NCI-H82 treated with DMSO at 0.1 percent for 48 hours (cell line): ENCODE measurements around the gene GALNT7.

Source experiments
- DNase-seq: peaks from one replicate; lab custom pipeline; 2025; ENCODE audit not compliant: unreplicated experiment; lab: John Stamatoyannopoulos, UW

The GALNT7 gene

GRCh38 chr4:173262375-173262774 lies 93.8 kb downstream of the GALNT7 start:
- DNase-seq, result no peak

GRCh38 chr4:173264245-173264644 lies 95.6 kb downstream of the GALNT7 start:
- no peak for DNase-seq

GRCh38 chr4:173264684-173265185 lies 96.1 kb downstream of the GALNT7 start:
- DNase-seq, result no peak

- no peak for DNase-seq
These were observed 97.1 kb downstream of the GALNT7 start for GRCh38 chr4:173265751-173266150.

GRCh38 chr4:173267711-173268110 lies 99.1 kb downstream of the GALNT7 start:
- DNase-seq, result no peak

GRCh38 chr4:173269280-173269679 lies 100.7 kb downstream of the GALNT7 start:
- DNase-seq, result no peak

GRCh38 chr4:173270312-173271027 lies 101.9 kb downstream of the GALNT7 start:
- no peak for DNase-seq

GRCh38 chr4:173272314-173272713 lies 103.7 kb downstream of the GALNT7 start:
- DNase-seq, result no peak

- DNase-seq, result no peak
These were observed 104.4 kb downstream of the GALNT7 start for GRCh38 chr4:173272996-173273395.

- DNase-seq, result no peak
These were observed 105.3 kb downstream of the GALNT7 start for GRCh38 chr4:173273941-173274340.

GRCh38 chr4:173274744-173275143 lies 106.1 kb downstream of the GALNT7 start:
- DNase-seq, result no peak

- no peak for DNase-seq
These were observed 106.5 kb downstream of the GALNT7 start for GRCh38 chr4:173275150-173275549.

GRCh38 chr4:173277340-173277739 lies 108.7 kb downstream of the GALNT7 start:
- no peak for DNase-seq

- no peak for DNase-seq
These were observed 112.4 kb downstream of the GALNT7 start for GRCh38 chr4:173280998-173281397.

- no peak for DNase-seq
These were observed 113.0 kb downstream of the GALNT7 start for GRCh38 chr4:173281406-173282255.

- no peak for DNase-seq
These were observed 113.6 kb downstream of the GALNT7 start for GRCh38 chr4:173282256-173282562.

- DNase-seq, result no peak
These were observed 114.0 kb downstream of the GALNT7 start for GRCh38 chr4:173282626-173283025.

- DNase-seq, result no peak
These were observed 115.9 kb downstream of the GALNT7 start for GRCh38 chr4:173284463-173284862.

GRCh38 chr4:173287486-173287885 lies 118.9 kb downstream of the GALNT7 start:
- no peak for DNase-seq

GRCh38 chr4:173288296-173288695 lies 119.7 kb downstream of the GALNT7 start:
- no peak for DNase-seq

GRCh38 chr4:173288698-173289352 lies 120.2 kb downstream of the GALNT7 start:
- DNase-seq, result no peak

GRCh38 chr4:173289353-173289727 lies 120.7 kb downstream of the GALNT7 start:
- no peak for DNase-seq
